Stimulated activated CD8-positive, alpha-beta memory T cell treated with anti-CD3 and anti-CD28 coated beads, Interleukin-7, amount 100 ng/mL, for 4 hours (primary cell): ENCODE results near the gene AJM1.
A peak's percentile ranks its signal among the peaks of the same experiment; 100 is the strongest.
"Not testable (repeated sequence)": the region's sequence is repeated elsewhere in the genome, so short reads cannot be mapped to it uniquely, and the experiment has no call there.

Experiments used
- DNase-seq, 2 donors: peaks; one replicate each; pipeline ENCODE4 v3.0.0-alpha.2; 2020; ENCODE audit warnings: low read depth in 2 of 2

Gene AJM1

DNA sequence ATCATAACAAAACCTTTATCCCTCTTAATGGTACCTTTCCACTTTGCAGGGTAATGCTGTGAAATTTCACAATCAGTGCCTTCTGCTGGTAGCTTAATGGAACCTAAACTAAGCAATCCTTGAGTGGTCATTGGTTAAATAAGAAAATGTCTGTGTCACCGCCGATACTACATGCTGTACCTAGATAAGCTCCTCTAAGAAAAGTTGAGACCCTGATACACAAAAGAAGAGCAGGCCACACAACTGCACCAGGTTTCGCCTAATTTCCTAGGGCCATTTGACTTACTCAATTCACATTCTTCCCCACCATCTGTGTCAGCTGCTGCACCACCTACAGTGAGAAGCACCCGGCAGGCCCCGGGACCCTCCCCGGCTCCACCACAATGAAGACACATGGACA lies 32.9 kb downstream of the AJM1 start:
- no peak for DNase-seq

DNA sequence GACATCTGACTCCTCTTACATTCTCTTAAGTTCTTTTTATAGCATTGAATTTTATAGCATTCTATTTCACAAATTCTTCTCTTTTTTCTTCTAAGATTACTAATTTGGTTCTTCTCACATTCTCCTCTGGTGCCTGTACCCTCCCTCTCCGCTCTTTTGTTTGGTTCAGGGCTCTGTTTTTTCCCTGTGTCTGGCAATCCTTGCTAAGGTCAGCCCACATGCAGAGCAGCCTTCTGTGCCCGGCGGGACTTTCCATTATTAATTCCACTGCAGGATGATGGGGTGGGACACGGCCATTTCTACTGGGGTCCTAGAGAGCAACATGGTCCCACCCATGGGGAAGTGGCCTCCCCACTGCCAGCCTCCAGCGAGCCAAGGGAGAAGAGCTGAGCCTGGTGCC lies 34.2 kb downstream of the AJM1 start:
- no peak for DNase-seq

DNA sequence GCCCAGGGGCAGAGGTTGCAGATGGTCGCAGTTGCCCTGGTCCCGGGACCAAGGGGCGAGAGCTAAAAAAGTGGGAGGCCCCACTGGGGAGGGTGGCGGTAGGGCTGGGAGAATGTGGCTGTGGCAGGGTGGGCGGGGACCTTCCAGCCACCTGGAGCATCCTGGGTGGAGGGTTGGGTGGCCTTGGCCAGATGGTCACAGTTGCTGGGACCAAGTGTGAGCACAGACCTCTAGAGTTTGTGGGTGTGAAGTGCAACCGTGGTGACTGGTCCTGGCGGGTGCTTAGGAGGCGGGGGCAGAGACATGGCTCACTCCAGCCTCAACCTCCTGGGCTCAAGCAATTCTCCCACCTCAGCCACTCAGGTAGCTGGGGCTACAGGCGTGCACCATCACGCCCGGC lies 38.4 kb downstream of the AJM1 start:
- no peak for DNase-seq

DNA sequence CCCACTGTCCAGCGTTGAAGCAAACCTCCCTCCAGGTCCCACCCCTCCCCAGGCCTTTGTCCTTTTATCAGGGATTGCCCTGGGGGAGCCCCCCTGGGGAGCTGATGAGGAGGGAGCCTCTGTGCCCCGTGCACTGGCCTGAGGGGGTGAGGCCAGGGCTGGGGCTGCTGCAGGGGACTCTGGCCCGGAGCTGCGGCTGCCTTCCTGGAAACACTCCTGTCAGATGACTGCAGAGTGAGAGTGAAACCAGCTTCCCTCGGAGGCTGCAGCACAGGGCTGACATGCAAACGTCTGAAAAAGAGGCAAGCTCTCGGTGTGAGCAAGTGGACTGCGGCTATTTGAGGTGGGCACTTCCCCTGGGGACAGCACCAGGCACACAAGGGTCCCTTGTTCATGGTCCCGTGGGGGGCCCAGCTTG lies 39.4 kb downstream of the AJM1 start:
- peak; percentile 41 to 42 for DNase-seq

- peak; percentile 92 to 95 for DNase-seq
Observed at GRCh38 chr9:136882109-136882946, 40.0 kb downstream of the AJM1 start.

GRCh38 chr9:136882947-136883283 lies 40.6 kb downstream of the AJM1 start:
- DNase-seq: not testable (repeated sequence)

DNA sequence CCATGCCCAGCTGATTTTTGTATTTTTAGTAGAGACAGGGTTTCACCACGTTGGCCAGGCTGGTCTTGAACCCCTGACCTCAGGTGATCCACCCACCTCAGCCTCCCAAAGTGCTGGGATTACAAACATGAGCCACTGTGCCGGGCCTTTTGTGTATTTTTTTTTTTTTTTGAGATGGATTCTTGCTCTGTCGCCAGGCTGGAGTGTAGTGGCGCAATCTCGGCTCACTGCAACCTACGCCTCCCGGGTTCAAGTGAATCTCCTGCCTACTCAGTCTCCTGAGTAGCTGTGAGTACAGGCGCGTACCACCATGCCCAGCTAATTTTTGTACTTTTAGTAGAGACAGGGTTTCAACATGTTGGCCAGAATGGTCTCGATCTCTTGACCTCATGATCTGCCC lies 41.4 kb downstream of the AJM1 start:
- DNase-seq: not testable (repeated sequence)

DNA sequence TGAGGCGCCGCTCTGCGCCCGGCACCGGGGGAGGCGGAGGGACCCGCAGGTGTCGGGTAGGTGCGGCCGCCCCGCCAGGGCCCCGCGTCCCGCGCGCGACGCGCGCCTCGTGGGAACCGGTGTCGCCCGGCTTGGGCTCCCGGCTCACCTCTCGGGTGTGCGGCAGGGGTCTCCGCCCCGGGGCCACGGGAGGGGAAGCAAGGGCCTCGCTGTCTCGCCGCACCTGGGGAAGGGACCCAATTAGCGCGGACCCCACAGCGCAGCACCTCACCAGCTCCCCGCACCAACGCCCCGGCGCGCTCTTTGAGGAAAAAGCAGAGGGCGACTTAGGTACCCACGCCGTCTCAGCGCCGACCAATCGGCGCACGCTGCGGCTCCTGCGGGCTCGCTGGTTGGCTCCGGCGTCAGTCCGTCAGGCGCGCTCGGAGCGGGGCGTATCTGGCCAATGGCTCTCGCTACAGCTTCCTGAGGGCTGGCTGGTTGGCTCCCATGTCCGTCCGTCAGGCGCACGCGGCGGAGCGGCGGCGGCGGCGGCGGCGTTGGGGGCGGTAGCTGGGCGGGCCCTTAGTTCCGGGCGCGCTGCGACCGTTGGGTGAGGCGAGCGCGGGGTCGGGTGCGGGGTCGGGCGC lies 43.8 kb downstream of the AJM1 start, which contains the start of gene TRAF2:
TSS of gene TRAF2 (plus strand) at position 567 of the 629 bp plus-strand sequence. CDS start 12,225 bp downstream, outside the sequence.
- DNase-seq: peak; percentile 92 to 98

- no peak for DNase-seq
Observed at GRCh38 chr9:136886610-136887597, 44.6 kb downstream of the AJM1 start.

DNA sequence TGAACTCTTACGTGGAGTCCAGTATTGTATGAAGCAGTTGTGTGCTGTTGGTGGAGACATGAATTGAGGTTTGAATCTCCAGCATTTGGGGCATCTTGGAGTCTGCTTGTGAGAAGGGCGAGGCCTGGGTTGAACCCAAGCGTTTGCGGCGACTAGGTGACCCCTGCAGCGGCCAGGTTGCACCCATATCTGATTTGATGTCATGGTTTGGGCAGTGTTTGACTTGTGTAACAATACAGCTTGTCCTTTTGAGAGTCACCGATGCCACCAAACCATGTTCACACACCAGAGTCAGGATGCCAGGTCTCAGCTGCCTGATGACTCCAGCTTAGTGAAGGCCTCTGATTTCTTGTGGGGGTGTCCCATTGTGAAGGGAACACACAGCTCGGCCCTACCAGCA lies 46.2 kb downstream of the AJM1 start:
- no peak for DNase-seq

GRCh38 chr9:136889858-136890257 lies 47.6 kb downstream of the AJM1 start:
- DNase-seq: no peak

DNA sequence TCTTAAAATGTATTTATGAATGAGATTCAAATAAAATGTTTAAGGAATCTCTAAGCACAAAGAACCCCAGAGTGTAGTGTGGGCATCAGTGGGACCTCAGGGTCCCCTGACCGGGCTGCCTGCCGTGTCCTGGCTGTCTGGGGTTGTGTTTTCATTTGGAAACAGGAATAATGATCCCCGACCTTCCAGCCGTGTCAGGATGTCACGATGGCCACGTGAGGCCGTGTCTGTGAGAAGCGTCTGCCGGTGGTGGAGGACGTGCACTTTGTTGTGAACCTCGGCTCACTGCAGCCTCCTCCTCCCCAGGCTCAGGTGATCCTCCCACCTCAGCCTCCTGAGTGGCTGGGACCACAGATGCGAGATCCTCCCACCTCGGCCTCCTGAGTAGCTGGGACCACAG lies 48.4 kb downstream of the AJM1 start:
- no peak for DNase-seq
